ENCODE measurements around the gene FKBP8. TPM values are rescaled to one million over a fixed set of nuclear protein-coding genes. Genes with fewer than 3 reads are reported as not detected.
A peak's percentile ranks its signal among the peaks of the same experiment; 100 is the strongest.

The FKBP8 gene
- total and polyA plus RNA-seq, 7 experiments from 2014 or later, result 96.9 to 241 (median 164) TPM

- Mint-ChIP-seq H3K4me3 (peak overlapping the region in 1 of 10 donors; percentile 34), H3K36me3 (no peaks in the 10 kb centered on the region), H3K4me1 (peaks cover 14 to 58% (median 53%) of the 10 kb centered on the region in 7 donors), H3K27me3 (no peaks in the 10 kb centered on the region), H3K9me3 (no peaks in the 10 kb centered on the region), H3K27ac (no peak overlapping the region)
- CTCF ChIA-PET, result interaction anchor here (0.6 kb wide), 3 partner anchors 24 to 190 kb away, joined by 3 to 5 read pairs (median 4); no protein-coding TSS in a partner anchor
- Histone ChIP-seq H3K36me3 (ENCODE audit: control insufficient read depth in 2 of 3, insufficient read depth in 3 of 3, low read length in 3 of 3) (peaks cover 0 to 4% (median 0%) of the 10 kb centered on the region in 3 experiments), H3K27me3 (ENCODE audit: control insufficient read depth in 2 of 2, insufficient read depth in 2 of 2, low read length in 2 of 2) (no peaks in the 10 kb centered on the region), H3K27ac (ENCODE audit: low read depth, low read length) (no peak overlapping the region), H3K4me1 (ENCODE audit: control insufficient read depth in 2 of 2, insufficient read depth in 2 of 2, low read length in 2 of 2) (peaks cover 5 to 31% of the 10 kb centered on the region in 2 donors), H3K9me3 (ENCODE audit: control insufficient read depth in 2 of 3, low read length in 3 of 3) (no peaks in the 10 kb centered on the region), H3K4me3 (ENCODE audit: low read length) (no peak overlapping the region)
- no peak for DNase-seq
- intact Hi-C loops (cut with micrococcal nuclease), result no loop called here
- ATAC-seq, result no peak
- POLR2A ChIA-PET, result no interaction called here
Measured at GRCh38 chr19:18517606-18518005, 25.8 kb downstream of the FKBP8 start.

- Histone ChIP-seq H3K9me3 (ENCODE audit: control insufficient read depth in 2 of 3, low read length in 3 of 3) (no peaks in the 10 kb centered on the region), H3K27me3 (ENCODE audit: control insufficient read depth in 2 of 2, insufficient read depth in 2 of 2, low read length in 2 of 2) (no peaks in the 10 kb centered on the region), H3K27ac (ENCODE audit: low read depth, low read length) (no peak overlapping the region), H3K4me1 (ENCODE audit: control insufficient read depth in 2 of 2, insufficient read depth in 2 of 2, low read length in 2 of 2) (peaks cover 5 to 31% of the 10 kb centered on the region in 2 donors), H3K36me3 (ENCODE audit: control insufficient read depth in 2 of 3, insufficient read depth in 3 of 3, low read length in 3 of 3) (no peaks in the 10 kb centered on the region), H3K4me3 (ENCODE audit: low read length) (no peak overlapping the region)
- intact Hi-C loops (cut with micrococcal nuclease), result no loop called here
- ATAC-seq (no peak), DNase-seq (no peak)
- CTCF ChIA-PET, result no interaction called here
- H3K36me3 Mint-ChIP-seq, result no peaks in the 10 kb centered on the region
- no peaks in the 10 kb centered on the region for H3K9me3 Mint-ChIP-seq
- POLR2A ChIA-PET, result no interaction called here
- H3K27ac Mint-ChIP-seq, result no peak overlapping the region
- peaks cover 11 to 59% (median 53%) of the 10 kb centered on the region in 7 donors for H3K4me1 Mint-ChIP-seq
- no peak overlapping the region for H3K4me3 Mint-ChIP-seq
- H3K27me3 Mint-ChIP-seq, result no peaks in the 10 kb centered on the region
Measured at GRCh38 chr19:18515959-18516358, 27.4 kb downstream of the FKBP8 start.

- Histone ChIP-seq H3K9me3 (ENCODE audit: control insufficient read depth in 2 of 3, low read length in 3 of 3) (no peaks in the 10 kb centered on the region), H3K4me1 (ENCODE audit: control insufficient read depth in 2 of 2, insufficient read depth in 2 of 2, low read length in 2 of 2) (peaks cover 3 to 34% of the 10 kb centered on the region in 2 donors), H3K4me3 (ENCODE audit: low read length) (no peak overlapping the region), H3K27ac (ENCODE audit: low read depth, low read length) (no peak overlapping the region), H3K36me3 (ENCODE audit: control insufficient read depth in 2 of 3, insufficient read depth in 3 of 3, low read length in 3 of 3) (no peaks in the 10 kb centered on the region), H3K27me3 (ENCODE audit: control insufficient read depth in 2 of 2, insufficient read depth in 2 of 2, low read length in 2 of 2) (no peaks in the 10 kb centered on the region)
- POLR2A ChIA-PET, result no interaction called here
- DNase-seq (no peak), ATAC-seq (peak; percentile 86)
- Mint-ChIP-seq H3K27ac (peak overlapping the region in 2 of 9 donors; percentile 32 to 55), H3K4me3 (no peak overlapping the region), H3K9me3 (no peaks in the 10 kb centered on the region), H3K4me1 (peaks cover 8 to 60% (median 50%) of the 10 kb centered on the region in 7 donors), H3K27me3 (no peaks in the 10 kb centered on the region), H3K36me3 (no peaks in the 10 kb centered on the region)
- CTCF ChIA-PET, result no interaction called here
- intact Hi-C loops (cut with micrococcal nuclease), result no loop called here
Measured at GRCh38 chr19:18514800-18515682, 28.3 kb downstream of the FKBP8 start.

- peaks cover 3 to 39% of the 10 kb centered on the region in 2 donors for H3K4me1 ChIP-seq (ENCODE audit: control insufficient read depth in 2 of 2, insufficient read depth in 2 of 2, low read length in 2 of 2)
- intact Hi-C loops (cut with micrococcal nuclease), result no loop called here
- no peaks in the 10 kb centered on the region for H3K9me3 Mint-ChIP-seq
- H3K27ac ChIP-seq (ENCODE audit: low read depth, low read length), result no peak overlapping the region
- ATAC-seq (no peak), DNase-seq (no peak)
- no peaks in the 10 kb centered on the region for H3K27me3 ChIP-seq (ENCODE audit: control insufficient read depth in 2 of 2, insufficient read depth in 2 of 2, low read length in 2 of 2)
- ChIA-PET CTCF (no interaction called here), POLR2A (no interaction called here)
- H3K4me1 Mint-ChIP-seq, result peaks cover 10 to 62% (median 47%) of the 10 kb centered on the region in 7 donors
- H3K4me3 Mint-ChIP-seq, result no peak overlapping the region
- no peaks in the 10 kb centered on the region for H3K36me3 Mint-ChIP-seq
- no peaks in the 10 kb centered on the region for H3K36me3 ChIP-seq (ENCODE audit: control insufficient read depth in 2 of 3, insufficient read depth in 3 of 3, low read length in 3 of 3)
- no peak overlapping the region for H3K4me3 ChIP-seq (ENCODE audit: low read length)
- peak overlapping the region in 2 of 9 donors; percentile 26 to 27 for H3K27ac Mint-ChIP-seq
- no peaks in the 10 kb centered on the region for H3K27me3 Mint-ChIP-seq
- H3K9me3 ChIP-seq (ENCODE audit: control insufficient read depth in 2 of 3, low read length in 3 of 3), result no peaks in the 10 kb centered on the region
Measured at GRCh38 chr19:18513868-18514267, 29.5 kb downstream of the FKBP8 start.

GRCh38 chr19:18510216-18510615, 33.2 kb downstream of the FKBP8 start:
- CTCF ChIA-PET, result no interaction called here
- H3K4me1 ChIP-seq (ENCODE audit: control insufficient read depth in 2 of 2, insufficient read depth in 2 of 2, low read length in 2 of 2), result peaks cover 33 to 50% of the 10 kb centered on the region in 2 donors
- H3K4me3 ChIP-seq (ENCODE audit: low read length), result no peak overlapping the region
- intact Hi-C loops (cut with micrococcal nuclease), result no loop called here
- Mint-ChIP-seq H3K36me3 (no peaks in the 10 kb centered on the region), H3K9me3 (no peaks in the 10 kb centered on the region), H3K27ac (peak overlapping the region in 1 of 9 donors; percentile 56), H3K27me3 (no peaks in the 10 kb centered on the region), H3K4me1 (peaks cover 31 to 78% (median 58%) of the 10 kb centered on the region in 7 donors), H3K4me3 (no peak overlapping the region)
- no peaks in the 10 kb centered on the region for H3K27me3 ChIP-seq (ENCODE audit: control insufficient read depth in 2 of 2, insufficient read depth in 2 of 2, low read length in 2 of 2)
- no peak overlapping the region for H3K27ac ChIP-seq (ENCODE audit: low read depth, low read length)
- no peaks in the 10 kb centered on the region for H3K9me3 ChIP-seq (ENCODE audit: control insufficient read depth in 2 of 3, low read length in 3 of 3)
- no peak for ATAC-seq
- POLR2A ChIA-PET, result interaction anchor here (0.6 kb wide), 1 partner anchor 35 kb away, joined by 4 read pairs; no protein-coding TSS in a partner anchor
- no peaks in the 10 kb centered on the region for H3K36me3 ChIP-seq (ENCODE audit: control insufficient read depth in 2 of 3, insufficient read depth in 3 of 3, low read length in 3 of 3)
- DNase-seq, result no peak

GRCh38 chr19:18508585-18508984, 34.8 kb downstream of the FKBP8 start:
- DNase-seq (no peak), ATAC-seq (no peak)
- ChIA-PET POLR2A (no interaction called here), CTCF (no interaction called here)
- Histone ChIP-seq H3K4me3 (ENCODE audit: low read length) (no peak overlapping the region), H3K36me3 (ENCODE audit: control insufficient read depth in 2 of 3, insufficient read depth in 3 of 3, low read length in 3 of 3) (no peaks in the 10 kb centered on the region), H3K4me1 (ENCODE audit: control insufficient read depth in 2 of 2, insufficient read depth in 2 of 2, low read length in 2 of 2) (peaks cover 37 to 59% of the 10 kb centered on the region in 2 donors), H3K27ac (ENCODE audit: low read depth, low read length) (no peak overlapping the region), H3K27me3 (ENCODE audit: control insufficient read depth in 2 of 2, insufficient read depth in 2 of 2, low read length in 2 of 2) (no peaks in the 10 kb centered on the region), H3K9me3 (ENCODE audit: control insufficient read depth in 2 of 3, low read length in 3 of 3) (no peaks in the 10 kb centered on the region)
- no peaks in the 10 kb centered on the region for H3K9me3 Mint-ChIP-seq
- intact Hi-C loops (cut with micrococcal nuclease), result no loop called here
- H3K27me3 Mint-ChIP-seq, result no peaks in the 10 kb centered on the region
- H3K36me3 Mint-ChIP-seq, result no peaks in the 10 kb centered on the region
- peak overlapping the region in 2 of 9 donors; percentile 17 to 41 for H3K27ac Mint-ChIP-seq
- no peak overlapping the region for H3K4me3 Mint-ChIP-seq
- H3K4me1 Mint-ChIP-seq, result peaks cover 36 to 82% (median 61%) of the 10 kb centered on the region in 7 donors

All from naive thymus-derived CD4-positive, alpha-beta T cell (primary cell).